Endothelial cell (in vitro differentiated cells): ENCODE results near the gene ZNF180. TPM values are rescaled to one million over a fixed set of nuclear protein-coding genes. Genes with fewer than 3 reads are reported as not detected.

Source experiments
- DNase-seq: peaks from one replicate; pipeline ENCODE4 v3.0.0; 2021; ENCODE audit warnings: low spot score
- H3K27ac Mint-ChIP-seq: one replicate; pipeline ENCODE4 v1.8.0; 2021; ENCODE audit warnings: mixed read lengths, inconsistent platforms; ENCODE audit not compliant: unreplicated experiment
- H3K27me3 Mint-ChIP-seq: one replicate; pipeline ENCODE4 v1.8.0; 2021; ENCODE audit warnings: mild to moderate bottlenecking, moderate library complexity, mixed read lengths, inconsistent platforms; ENCODE audit not compliant: unreplicated experiment
- H3K36me3 Mint-ChIP-seq: one replicate; pipeline ENCODE4 v1.8.0; 2021; ENCODE audit warnings: mild to moderate bottlenecking, low read depth, mixed read lengths, inconsistent platforms; ENCODE audit not compliant: unreplicated experiment
- H3K4me1 Mint-ChIP-seq: one replicate; pipeline ENCODE4 v1.8.0; 2021; ENCODE audit warnings: mild to moderate bottlenecking, mixed read lengths, inconsistent platforms; ENCODE audit not compliant: unreplicated experiment
- H3K4me3 Mint-ChIP-seq: one replicate; pipeline ENCODE4 v1.8.0; 2021; ENCODE audit warnings: mild to moderate bottlenecking, mixed read lengths, inconsistent platforms; ENCODE audit not compliant: unreplicated experiment
- H3K9me3 Mint-ChIP-seq: one replicate; pipeline ENCODE4 v1.8.0; 2021; ENCODE audit warnings: mixed read lengths, inconsistent platforms; ENCODE audit not compliant: unreplicated experiment
- CTCF ChIP-seq: fragments of 200-600 bp; sonication (generic); IDR thresholded peaks from one replicate; pipeline ENCODE4 v1.5.0; 2021; ENCODE audit warnings: antibody characterized with exemption; ENCODE audit not compliant: unreplicated experiment
- total RNA-seq: library from RNA; stranded (reverse); fragmentation: NEBNext Ultra II Directional; extraction: Animal tissue kit (Norgen Biotek cat#: 25700); gene quantifications from one replicate; pipeline ENCODE4 v1.2.1, GENCODE V29; 2021; ENCODE audit not compliant: unreplicated experiment

The ZNF180 gene
- total RNA-seq, 1 donor from 2014 or later, result 7.7 TPM

- Mint-ChIP-seq H3K9me3 (peaks cover 51% of the 10 kb centered on the region), H3K27ac (no peak overlapping the region), H3K36me3 (peaks cover 14% of the 10 kb centered on the region), H3K27me3 (peaks cover 2% of the 10 kb centered on the region), H3K4me3 (no peak overlapping the region), H3K4me1 (no peaks in the 10 kb centered on the region)
- no peak for TF ChIP-seq CTCF
- DNase-seq, result no peak
These were observed 30.5 kb upstream of the ZNF180 start for GRCh38 chr19:44530777-44531176.

DNA sequence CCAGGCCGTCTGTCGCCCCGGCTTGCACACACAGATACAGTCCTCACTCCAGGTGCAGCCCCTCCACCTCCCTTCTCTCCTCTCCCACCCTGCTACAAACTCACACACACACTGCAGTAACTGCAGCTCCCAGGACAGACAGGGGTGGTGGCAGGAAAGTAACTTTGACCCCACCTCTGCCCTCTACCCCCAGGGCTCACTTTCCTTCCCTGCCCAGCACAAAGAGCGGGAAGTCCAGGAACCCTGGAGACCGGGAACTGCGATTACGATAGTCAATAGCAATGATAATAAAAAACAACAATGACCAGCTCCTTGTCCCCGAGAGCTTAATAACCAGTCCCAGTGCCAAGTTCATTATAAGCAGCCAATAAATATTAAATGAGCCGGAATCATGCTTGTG, 29.2 kb upstream of the ZNF180 start, which contains the start of gene CEACAM20:
CEACAM20 (minus strand) TSS at position 140 of the 400 bp plus-strand sequence. CDS start 166 bp downstream, outside the sequence.
- no peak for TF ChIP-seq CTCF
- Mint-ChIP-seq H3K4me1 (no peaks in the 10 kb centered on the region), H3K4me3 (peak within 1 kb of the TSS; percentile 35), H3K36me3 (peaks cover 10% of the 10 kb centered on the region), H3K9me3 (peaks cover 52% of the 10 kb centered on the region), H3K27me3 (peaks cover 2% of the 10 kb centered on the region), H3K27ac (no peak within 1 kb of the TSS)
- DNase-seq, result no peak

DNA sequence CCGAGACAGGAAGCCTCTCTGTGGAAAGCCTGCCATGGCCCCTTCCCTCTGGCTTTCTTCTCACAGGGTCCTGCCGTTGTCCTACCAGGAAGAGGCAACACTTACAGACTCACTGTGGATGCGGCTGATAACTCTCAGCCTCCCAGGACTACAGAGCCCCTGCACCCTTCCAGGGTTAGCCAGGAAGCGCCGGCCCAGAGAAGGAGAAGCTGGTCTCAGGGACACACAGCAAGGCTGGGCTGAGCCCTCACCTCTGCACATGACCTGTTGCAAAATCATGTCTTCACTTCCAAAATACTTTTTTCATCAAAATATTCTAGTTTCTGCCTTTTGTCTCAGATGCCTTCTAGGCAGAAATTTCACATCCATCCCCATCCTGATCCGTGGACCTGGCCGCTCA, 27.2 kb upstream of the ZNF180 start:
- H3K4me3 Mint-ChIP-seq, result peak overlapping the region; percentile 26
- H3K4me1 Mint-ChIP-seq, result no peaks in the 10 kb centered on the region
- H3K36me3 Mint-ChIP-seq, result peaks cover 10% of the 10 kb centered on the region
- no peak overlapping the region for H3K27ac Mint-ChIP-seq
- H3K9me3 Mint-ChIP-seq, result peaks cover 52% of the 10 kb centered on the region
- no peak for DNase-seq
- TF ChIP-seq CTCF, result no peak
- H3K27me3 Mint-ChIP-seq, result peaks cover 5% of the 10 kb centered on the region

DNA sequence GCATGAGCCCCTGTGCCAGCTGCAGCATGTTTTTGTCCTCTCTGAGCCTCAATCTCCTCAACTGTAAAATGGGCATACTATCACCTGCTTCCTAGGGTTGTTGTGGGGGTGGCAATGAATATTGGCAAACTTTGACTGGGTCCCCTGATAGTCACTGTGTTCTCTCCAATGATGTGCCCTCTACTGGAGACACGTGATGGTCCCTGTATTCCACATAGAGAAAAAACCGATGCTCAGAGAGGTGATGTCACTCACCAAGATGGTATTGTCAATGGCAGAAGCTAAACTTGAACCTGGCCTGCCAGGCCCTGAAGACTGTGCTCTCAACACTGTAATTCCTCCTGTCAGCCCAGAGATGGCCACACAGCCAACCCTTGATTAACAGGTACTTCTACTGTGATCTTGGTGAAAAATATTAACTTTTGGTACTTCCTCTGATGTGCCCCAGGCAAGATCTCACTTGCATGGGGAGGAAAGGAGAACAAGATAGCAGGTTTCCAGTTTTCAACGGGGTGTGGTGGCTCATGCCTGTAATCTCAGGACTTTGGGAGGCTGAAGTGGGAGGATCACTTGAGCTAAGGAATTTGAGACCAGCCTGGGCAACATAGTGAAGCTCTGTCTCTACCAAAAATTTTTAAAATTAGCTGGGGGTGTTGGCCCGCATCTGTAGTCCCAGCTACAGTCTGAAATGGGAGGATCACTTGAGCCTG, 25.6 kb upstream of the ZNF180 start:
- no peak for DNase-seq
- no peak for TF ChIP-seq CTCF
- Mint-ChIP-seq H3K4me3 (no peak overlapping the region), H3K9me3 (peaks cover 39% of the 10 kb centered on the region), H3K36me3 (peaks cover 10% of the 10 kb centered on the region), H3K27ac (no peak overlapping the region), H3K4me1 (no peaks in the 10 kb centered on the region), H3K27me3 (peaks cover 5% of the 10 kb centered on the region)

DNA sequence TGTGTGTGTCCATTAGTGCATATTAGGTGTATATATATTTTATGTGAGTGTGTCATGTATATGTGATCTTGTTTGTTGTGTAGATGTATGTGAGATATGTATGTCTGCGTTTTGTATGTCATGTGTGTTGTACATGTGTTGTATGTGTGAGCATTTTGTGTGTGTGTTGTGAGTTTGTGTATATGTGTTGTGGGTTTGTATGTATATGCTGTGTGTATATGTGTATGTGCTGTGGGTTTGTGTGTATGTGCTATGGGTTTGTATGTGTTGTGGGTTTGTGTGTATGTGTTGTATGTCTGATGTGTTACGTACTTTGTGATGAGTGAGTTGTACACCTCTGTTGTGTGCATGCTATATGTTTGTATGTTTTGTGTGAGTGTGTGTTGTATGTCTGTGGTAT, 21.0 kb upstream of the ZNF180 start:
- H3K27ac Mint-ChIP-seq, result no peak overlapping the region
- H3K4me1 Mint-ChIP-seq, result no peaks in the 10 kb centered on the region
- no peak for DNase-seq
- peaks cover 4% of the 10 kb centered on the region for H3K27me3 Mint-ChIP-seq
- H3K9me3 Mint-ChIP-seq, result peaks cover 17% of the 10 kb centered on the region
- H3K4me3 Mint-ChIP-seq, result no peak overlapping the region
- no peak for TF ChIP-seq CTCF
- peaks cover 2% of the 10 kb centered on the region for H3K36me3 Mint-ChIP-seq
